PC-3 (cell line): ENCODE measurements around the gene PANK1. TPM values are rescaled to one million over a fixed set of nuclear protein-coding genes. Genes with fewer than 3 reads are reported as not detected.
"Not testable (repeated sequence)": the region's sequence is repeated elsewhere in the genome, so short reads cannot be mapped to it uniquely, and the experiment has no call there.

Experiments used
- ATAC-seq: fragments of 200-7000 bp; cut with Tn5 transposase; 2 replicates; pipeline ENCODE4 v1.9.1; 2020; ENCODE audit warnings: mild to moderate bottlenecking, moderate library complexity
- BruUV-seq: library from RNA; stranded (reverse); fragments of 400-500 nt; replicated peaks from 2 replicates; lab custom pipeline; 2021; lab: Mats Ljungman, UMichigan
- CTCF ChIA-PET: fragments of 300-600 bp; sonication (Branson Sonifier 250); formaldehyde crosslinking; loops from one replicate; lab custom pipeline; 2022; ENCODE audit warnings: antibody characterized with exemption; lab: Charles Lee
- POLR2A ChIA-PET: fragments of 300-600 bp; sonication (Branson Sonifier 250); formaldehyde crosslinking; loops from one replicate; lab custom pipeline; 2022; ENCODE audit warnings: antibody characterized with exemption; ENCODE audit not compliant: unreplicated experiment; lab: Charles Lee
- DNase-seq: peaks from one replicate; pipeline ENCODE4 v3.0.0-alpha.2; 2015
- H2AFZ ChIP-seq: fragments of 300-600 bp; sonication (generic); 2 replicates; pipeline ENCODE4 v1.6.0; 2016; ENCODE audit warnings: antibody characterized with exemption, low read length
- H3F3A ChIP-seq: fragments of 300-600 bp; sonication (generic); one replicate; pipeline ENCODE4 v1.6.0; 2017; ENCODE audit warnings: antibody characterized with exemption, low read length, control low read depth, mild to moderate bottlenecking; ENCODE audit not compliant: unreplicated experiment
- H3K27ac ChIP-seq: fragments of 300-600 bp; sonication (generic); 2 replicates; pipeline ENCODE4 v1.5.1; 2016; ENCODE audit warnings: mild to moderate bottlenecking, low read length
- H3K27me3 ChIP-seq: fragments of 300-600 bp; sonication (generic); 2 replicates; pipeline ENCODE4 v1.6.1; 2016; ENCODE audit warnings: low read length, mixed read lengths
- H3K36me3 ChIP-seq: fragments of 300-600 bp; sonication (generic); 2 replicates; pipeline ENCODE4 v1.6.1; 2016; ENCODE audit warnings: low read depth, mixed run types, low read length, mixed read lengths
- H3K4me1 ChIP-seq: fragments of 300-600 bp; sonication (generic); 2 replicates; pipeline ENCODE4 v1.5.1; 2016; ENCODE audit warnings: low read length; ENCODE audit not compliant: insufficient read depth
- H3K4me2 ChIP-seq: fragments of 300-600 bp; sonication (generic); 2 replicates; pipeline ENCODE4 v1.6.0; 2016; ENCODE audit warnings: low read length
- H3K4me3 ChIP-seq: fragments of 300-600 bp; sonication (generic); 2 replicates; pipeline ENCODE4 v1.5.1; 2016; ENCODE audit warnings: mild to moderate bottlenecking, low read length, mixed read lengths
- H3K79me2 ChIP-seq: fragments of 300-600 bp; sonication (generic); 2 replicates; pipeline ENCODE4 v1.6.1; 2017; ENCODE audit warnings: low read length, mixed read lengths
- H3K9ac ChIP-seq: fragments of 300-600 bp; sonication (generic); 2 replicates; pipeline ENCODE4 v1.6.0; 2016; ENCODE audit warnings: mild to moderate bottlenecking, low read length
- H3K9me2 ChIP-seq: fragments of 300-600 bp; sonication (generic); replicated peaks from 2 replicates; pipeline ENCODE4 v1.6.1; 2016; ENCODE audit warnings: mixed run types, low read length, mixed read lengths
- H3K9me3 ChIP-seq: fragments of 300-600 bp; sonication (generic); 2 replicates; pipeline ENCODE4 v1.6.1; 2016; ENCODE audit warnings: low read length, mixed read lengths
- H4K20me1 ChIP-seq: fragments of 300-600 bp; sonication (generic); 2 replicates; pipeline ENCODE4 v1.6.1; 2016; ENCODE audit warnings: low read length, mixed read lengths
- EZH2 ChIP-seq: fragments of 300-600 bp; sonication (generic); IDR thresholded peaks from one replicate; pipeline ENCODE4 v1.6.1; 2017; ENCODE audit warnings: antibody characterized with exemption, mild to moderate bottlenecking, low read length; ENCODE audit not compliant: unreplicated experiment
- EZH2phosphoT487 ChIP-seq: fragments of 300-600 bp; sonication (generic); IDR thresholded peaks from 2 replicates; pipeline ENCODE4 v1.6.1; 2018; ENCODE audit warnings: mild to moderate bottlenecking, antibody characterized with exemption, low read length, borderline replicate concordance
- intact Hi-C: fragments of 100-400 bp; cut with micrococcal nuclease; formaldehyde crosslinking; loops from 2 replicates; pipeline ENCODE4 v1.9.0; 2023
- total RNA-seq: library from RNA; depleted of rRNA; stranded (reverse); fragments of >200 nt; gene quantifications from 2 replicates; pipeline ENCODE4 v1.2.3, GENCODE V29; 2014
- TF ChIP-seq, protein P1 (sequence below): fragments of 300-600 bp; sonication (generic); conservative IDR thresholded peaks from 2 replicates; pipeline ENCODE4 v1.5.1; 2017; ENCODE audit warnings: antibody characterized with exemption, low read depth, mild to moderate bottlenecking, low read length

The PANK1 gene
- total RNA-seq, 1 experiment from 2014 or later, result 3.9 TPM

DNA sequence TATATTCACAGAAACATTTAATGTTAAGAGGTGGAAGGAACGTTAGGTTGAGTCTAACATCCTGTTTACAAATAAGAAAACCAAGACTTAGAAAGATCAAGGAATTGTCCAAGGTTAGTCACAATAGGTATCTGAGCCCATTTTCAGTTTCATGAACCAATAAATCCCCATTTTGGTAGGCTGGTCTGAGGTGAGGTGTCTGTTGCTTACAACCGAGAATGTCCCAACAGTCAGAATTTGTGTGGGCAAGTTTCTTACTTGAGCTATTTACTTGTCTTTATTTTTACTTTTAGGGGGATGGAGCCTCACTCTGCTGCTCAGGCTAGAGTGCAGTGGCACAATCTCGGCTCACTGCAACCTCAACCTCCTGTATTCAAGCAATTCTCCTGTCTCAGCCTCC lies 23.6 kb downstream of the PANK1 start:
- H2AFZ ChIP-seq, result no peak overlapping the region
- H3K27ac ChIP-seq, result no peak overlapping the region
- H3F3A ChIP-seq, result no peaks in the 10 kb centered on the region
- H3K4me3 ChIP-seq, result no peak overlapping the region
- intact Hi-C loops, result no loop called here
- ChIA-PET POLR2A (no interaction called here), CTCF (no interaction called here)
- ATAC-seq (no peak), DNase-seq (no peak)
- no peaks in the 10 kb centered on the region for H3K27me3 ChIP-seq
- H3K79me2 ChIP-seq, result no peaks in the 10 kb centered on the region
- H4K20me1 ChIP-seq, result no peaks in the 10 kb centered on the region
- no peak overlapping the region for H3K9ac ChIP-seq
- H3K4me1 ChIP-seq, result no peaks in the 10 kb centered on the region
- TF ChIP-seq, protein P1, sequence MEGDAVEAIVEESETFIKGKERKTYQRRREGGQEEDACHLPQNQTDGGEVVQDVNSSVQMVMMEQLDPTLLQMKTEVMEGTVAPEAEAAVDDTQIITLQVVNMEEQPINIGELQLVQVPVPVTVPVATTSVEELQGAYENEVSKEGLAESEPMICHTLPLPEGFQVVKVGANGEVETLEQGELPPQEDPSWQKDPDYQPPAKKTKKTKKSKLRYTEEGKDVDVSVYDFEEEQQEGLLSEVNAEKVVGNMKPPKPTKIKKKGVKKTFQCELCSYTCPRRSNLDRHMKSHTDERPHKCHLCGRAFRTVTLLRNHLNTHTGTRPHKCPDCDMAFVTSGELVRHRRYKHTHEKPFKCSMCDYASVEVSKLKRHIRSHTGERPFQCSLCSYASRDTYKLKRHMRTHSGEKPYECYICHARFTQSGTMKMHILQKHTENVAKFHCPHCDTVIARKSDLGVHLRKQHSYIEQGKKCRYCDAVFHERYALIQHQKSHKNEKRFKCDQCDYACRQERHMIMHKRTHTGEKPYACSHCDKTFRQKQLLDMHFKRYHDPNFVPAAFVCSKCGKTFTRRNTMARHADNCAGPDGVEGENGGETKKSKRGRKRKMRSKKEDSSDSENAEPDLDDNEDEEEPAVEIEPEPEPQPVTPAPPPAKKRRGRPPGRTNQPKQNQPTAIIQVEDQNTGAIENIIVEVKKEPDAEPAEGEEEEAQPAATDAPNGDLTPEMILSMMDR, result no peak
- TF ChIP-seq EZH2phosphoT487 (no peak), EZH2 (no peak)
- no peak overlapping the region for H3K4me2 ChIP-seq
- H3K9me2 ChIP-seq, result no peaks in the 10 kb centered on the region
- no peaks in the 10 kb centered on the region; the same call in 1 of the 2 replicates for H3K36me3 ChIP-seq
- no TSS peak for BruUV-seq
- no peaks in the 10 kb centered on the region for H3K9me3 ChIP-seq

DNA sequence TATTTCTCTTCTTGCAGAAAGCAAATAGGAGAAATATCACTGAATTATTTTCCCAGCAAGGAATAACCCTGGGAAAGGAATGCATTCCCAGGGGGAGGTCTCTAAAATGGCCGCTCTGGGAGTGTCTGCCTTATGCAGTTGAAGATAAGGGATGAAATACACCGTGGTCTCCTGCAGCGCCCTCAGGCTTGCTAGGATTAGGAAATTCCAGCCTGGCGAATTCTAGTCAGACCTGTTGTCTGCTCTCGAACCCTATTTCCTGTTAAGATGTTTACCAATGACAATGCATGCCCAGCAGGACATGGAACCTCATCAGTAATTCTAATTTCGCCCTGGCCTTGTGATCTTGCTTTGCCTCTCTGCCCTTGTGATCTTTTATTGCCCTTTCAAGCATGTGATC lies 24.7 kb downstream of the PANK1 start:
- H3K4me1 ChIP-seq, H3K27me3 ChIP-seq, H3K27ac ChIP-seq, H4K20me1 ChIP-seq, DNase-seq, H3K4me2 ChIP-seq, intact Hi-C loops, H3F3A ChIP-seq, POLR2A ChIA-PET, CTCF ChIA-PET, BruUV-seq, H3K79me2 ChIP-seq, H3K9me3 ChIP-seq, H3K9me2 ChIP-seq, H3K36me3 ChIP-seq, ATAC-seq, H2AFZ ChIP-seq, H3K4me3 ChIP-seq, H3K9ac ChIP-seq: not testable (repeated sequence)

DNA sequence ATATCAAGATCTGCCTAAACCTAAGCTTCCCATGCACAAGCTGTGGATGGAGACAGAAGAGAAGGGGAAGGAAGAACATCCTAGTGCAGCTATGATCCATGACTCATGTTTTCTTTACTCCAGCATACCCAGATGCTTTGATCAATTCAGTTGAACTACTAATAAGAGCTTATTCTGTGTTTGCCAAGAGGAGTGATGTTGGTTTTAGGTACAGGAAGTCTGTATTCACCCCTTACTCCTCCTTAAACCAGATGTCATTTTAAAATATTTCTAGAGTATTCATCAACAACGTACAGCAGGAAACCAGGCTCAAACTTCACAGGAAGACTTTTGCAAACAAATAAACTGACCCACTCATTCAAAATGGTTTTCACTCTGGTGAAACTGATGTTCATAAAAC lies 29.2 kb downstream of the PANK1 start:
- Histone ChIP-seq H3F3A (no peaks in the 10 kb centered on the region), H4K20me1 (no peaks in the 10 kb centered on the region), H3K27me3 (no peaks in the 10 kb centered on the region), H3K4me1 (no peaks in the 10 kb centered on the region), H3K36me3 (no peaks in the 10 kb centered on the region), H3K4me3 (no peak overlapping the region), H3K27ac (no peak overlapping the region), H3K9ac (no peak overlapping the region), H3K4me2 (no peak overlapping the region), H3K79me2 (no peaks in the 10 kb centered on the region), H3K9me2 (no peaks in the 10 kb centered on the region), H2AFZ (no peak overlapping the region), H3K9me3 (no peaks in the 10 kb centered on the region)
- POLR2A ChIA-PET, result no interaction called here
- CTCF ChIA-PET, result no interaction called here
- ATAC-seq (no peak), DNase-seq (peak; percentile 1)
- TF ChIP-seq EZH2, result no peak
- TF ChIP-seq EZH2phosphoT487, result no peak
- TF ChIP-seq, protein P1, result no peak
- intact Hi-C loops, result no loop called here
- no TSS peak for BruUV-seq
